Activated naive CD4-positive, alpha-beta T cell treated with Interleukin-2 at 50 U/mL for 16 hours (primary cell): Measurements from ENCODE around the gene RSRC2.
A peak's percentile ranks its signal among the peaks of the same experiment; 100 is the strongest.
"Not testable (repeated sequence)": the region's sequence is repeated elsewhere in the genome, so short reads cannot be mapped to it uniquely, and the experiment has no call there.

Source experiments
- DNase-seq: peaks from one replicate; pipeline ENCODE4 v3.0.0-alpha.2; 2020

The RSRC2 gene

DNA sequence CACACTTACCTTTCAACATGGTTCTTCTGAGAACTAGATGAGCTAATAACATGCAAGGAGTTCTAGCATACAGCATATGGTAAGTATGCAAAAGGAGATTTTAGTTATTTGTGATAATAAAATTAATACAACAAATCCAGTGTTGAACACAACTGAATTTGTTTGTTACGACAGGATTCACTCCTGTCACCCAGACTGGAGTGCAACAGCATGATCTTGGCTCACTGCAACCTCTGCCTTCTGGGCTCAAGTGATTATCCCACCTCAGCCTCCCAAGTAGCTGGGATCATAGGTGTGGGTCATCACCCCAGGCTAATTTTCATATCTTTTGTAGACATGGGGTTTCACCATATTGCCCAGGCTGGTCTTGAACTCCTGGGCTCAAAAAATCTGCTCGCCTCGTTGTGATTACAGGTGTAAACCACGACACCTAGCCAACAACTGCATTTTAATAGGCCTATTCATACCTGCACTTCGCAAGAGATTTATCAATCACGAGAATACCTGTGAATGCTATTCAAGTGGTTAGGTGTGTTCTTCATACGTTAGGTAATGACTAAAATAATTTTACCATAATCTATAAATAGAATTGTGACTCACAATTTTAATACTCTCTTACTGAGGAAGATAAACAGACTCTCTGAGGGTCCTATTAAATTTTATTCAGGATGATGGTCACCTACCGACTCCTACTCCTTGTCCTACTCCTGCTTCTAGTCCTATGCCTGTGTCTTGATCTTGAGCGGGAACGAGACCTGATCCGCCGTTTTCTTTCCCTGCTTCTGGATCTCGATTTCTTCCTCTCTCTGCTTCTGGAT lies 10.0 kb downstream of the RSRC2 start:
- DNase-seq: no peak

DNA sequence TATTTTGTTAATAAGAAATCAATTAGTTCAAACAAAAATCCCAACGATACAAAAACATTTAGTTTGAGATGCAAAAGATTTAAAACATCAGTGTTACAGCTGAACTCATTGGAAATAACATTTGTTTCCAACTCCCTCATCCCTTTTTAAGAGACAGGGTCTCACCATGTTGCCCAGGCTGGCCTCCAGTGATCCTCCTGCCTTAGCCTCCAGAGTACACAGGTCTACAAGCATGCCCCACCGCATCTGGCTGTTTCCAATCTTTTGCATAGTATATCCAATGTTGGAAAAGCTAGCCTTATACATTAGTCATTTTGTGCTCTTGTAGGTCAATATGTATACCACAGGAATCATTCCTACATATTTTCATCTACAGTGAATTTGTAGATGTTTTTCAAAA lies 11.5 kb downstream of the RSRC2 start:
- no peak for DNase-seq

DNA sequence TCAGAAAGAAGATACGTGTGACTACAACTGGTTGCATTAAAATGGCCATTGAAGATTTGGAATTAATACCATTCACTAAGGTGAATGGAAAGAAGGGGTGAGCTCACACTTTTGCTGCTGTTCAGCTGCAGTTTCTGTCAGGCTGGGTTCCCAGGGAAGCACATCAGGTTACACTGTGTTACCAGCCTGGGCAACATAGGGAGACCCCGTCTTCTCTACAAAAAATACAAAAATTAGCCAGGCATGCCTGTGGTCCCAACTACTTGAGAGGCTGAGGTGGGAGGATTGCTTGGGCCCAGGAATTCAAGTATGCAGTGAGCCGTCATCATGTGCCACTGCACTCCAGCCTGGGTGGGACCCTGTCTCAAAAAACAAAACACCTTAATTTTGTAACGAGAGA lies 13.1 kb downstream of the RSRC2 start:
- no peak for DNase-seq

DNA sequence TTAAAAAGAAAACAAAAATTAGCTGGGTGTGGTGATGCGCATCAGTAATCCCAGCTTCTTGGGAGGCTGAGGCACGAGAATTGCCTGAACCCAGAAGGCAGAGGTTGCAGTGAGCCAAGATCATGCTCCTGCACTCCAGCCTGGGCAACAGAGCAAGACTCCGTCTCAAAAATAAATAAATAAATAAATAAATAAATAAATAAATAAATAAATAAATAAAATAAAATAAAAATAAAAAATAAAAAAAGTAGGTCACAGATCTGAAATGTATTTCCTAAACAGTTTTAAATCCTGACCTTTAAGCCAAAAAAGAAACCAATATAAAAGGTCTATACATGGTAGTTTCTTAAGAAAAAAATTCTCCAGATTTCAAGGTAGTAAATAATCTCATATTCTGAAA lies 13.7 kb downstream of the RSRC2 start:
- DNase-seq: not testable (repeated sequence)

DNA sequence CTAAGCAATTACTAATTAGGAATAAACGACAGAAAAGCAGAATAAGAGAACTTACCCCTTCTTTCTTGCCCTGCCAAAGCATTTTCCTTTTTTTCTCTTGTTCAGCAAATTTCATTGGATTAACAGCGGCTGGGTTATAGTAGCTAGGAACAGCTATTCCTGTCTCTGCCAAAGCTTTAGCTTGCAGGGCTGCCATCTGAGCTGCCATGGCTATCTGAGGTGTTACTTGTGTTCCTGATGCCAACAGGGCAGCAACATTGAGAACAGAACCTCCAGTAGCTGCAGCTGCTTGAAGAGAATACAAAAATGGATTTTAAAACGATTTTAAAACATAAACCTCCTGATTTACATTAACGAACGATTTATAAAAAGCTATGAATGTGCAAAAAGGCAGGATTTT lies 18.6 kb downstream of the RSRC2 start:
- DNase-seq: no peak

- DNase-seq: no peak
Measured at GRCh38 chr12:122506393-122506938, 20.3 kb downstream of the RSRC2 start.

DNA sequence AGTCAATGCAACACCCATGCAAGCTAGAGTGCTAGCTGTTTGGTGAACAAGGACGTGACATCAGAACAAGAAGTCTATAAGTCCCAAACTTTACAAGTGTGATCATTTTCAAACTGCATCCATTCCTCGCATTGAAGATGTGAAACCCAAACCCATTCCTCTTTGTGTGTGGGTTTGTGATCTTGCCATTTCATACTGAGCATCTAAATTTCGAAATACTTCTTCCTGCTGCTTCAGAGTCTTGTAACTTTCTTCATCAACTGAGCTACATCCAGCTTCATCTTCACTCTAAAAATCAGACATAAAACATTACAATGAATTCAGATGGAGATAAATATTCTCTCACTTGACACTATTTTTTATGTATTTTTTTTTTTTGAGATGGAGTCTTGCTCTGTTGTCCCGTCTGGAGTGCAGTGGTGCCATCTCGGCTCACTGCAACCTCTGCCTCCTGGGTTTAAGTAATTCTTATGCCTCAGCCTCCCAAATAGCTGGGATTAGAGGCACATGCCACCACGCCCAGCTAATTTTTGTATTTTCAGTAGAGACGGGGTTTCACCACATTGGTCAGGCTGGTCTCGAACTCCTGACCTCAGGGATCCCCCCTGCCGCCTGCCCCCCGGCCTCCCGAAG lies 21.2 kb downstream of the RSRC2 start:
- DNase-seq: no peak

- no peak for DNase-seq
Measured at GRCh38 chr12:122503783-122504590, 22.7 kb downstream of the RSRC2 start.

- no peak for DNase-seq
Measured at GRCh38 chr12:122503147-122503751, 23.5 kb downstream of the RSRC2 start.

GRCh38 chr12:122501489-122501989 lies 25.2 kb downstream of the RSRC2 start:
- DNase-seq: no peak

DNA sequence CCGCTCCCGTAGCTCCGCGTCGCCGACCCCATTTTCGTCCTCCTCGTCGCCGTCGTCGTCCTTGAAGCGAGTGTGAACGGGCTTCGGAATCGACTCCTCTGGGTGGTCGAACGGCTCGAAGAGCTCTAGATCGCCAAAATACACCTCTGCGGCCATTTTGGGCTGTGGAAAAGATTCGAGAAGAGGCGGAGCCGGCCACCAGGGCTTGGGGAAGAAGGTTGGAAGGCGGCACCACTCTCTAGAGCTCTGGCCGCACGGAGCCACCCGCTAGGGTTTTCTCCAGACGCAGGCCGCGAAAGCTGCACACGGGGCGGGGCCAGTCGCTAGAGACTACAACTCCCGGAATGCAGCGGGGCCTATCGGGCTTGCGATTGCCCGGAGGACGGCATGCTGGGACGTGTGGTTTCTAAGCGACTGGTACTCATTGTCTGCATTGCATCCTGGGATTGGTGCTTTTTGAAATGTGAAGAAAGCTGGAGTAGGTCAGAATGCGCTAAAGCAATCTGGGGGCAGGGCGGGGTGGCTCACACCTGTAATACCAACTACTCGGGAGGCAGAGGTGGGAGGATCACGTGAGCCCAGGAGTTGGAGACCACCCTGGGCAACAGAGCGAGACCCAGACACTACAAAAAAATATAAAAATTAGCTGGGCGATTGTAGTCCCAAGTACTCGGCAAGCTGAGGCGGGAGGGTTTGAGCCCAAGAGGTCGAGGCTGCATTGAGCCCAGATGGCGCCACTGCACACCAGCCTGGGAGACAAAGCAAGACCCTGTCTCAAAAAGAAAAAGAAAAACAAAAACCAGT lies 25.8 kb downstream of the RSRC2 start, which contains the start of gene ZCCHC8:
ZCCHC8 (minus strand) TSS at position 248 of the 804 bp plus-strand sequence; CDS start at position 156, 92 bp downstream.
- DNase-seq: peak; percentile 98

GRCh38 chr12:122499991-122500684 lies 26.6 kb downstream of the RSRC2 start:
- peak; percentile 56 for DNase-seq

- no peak for DNase-seq
Measured at GRCh38 chr12:122495258-122495657, 31.5 kb downstream of the RSRC2 start.

GRCh38 chr12:122493222-122493621 lies 33.5 kb downstream of the RSRC2 start:
- DNase-seq: not testable (repeated sequence)

DNA sequence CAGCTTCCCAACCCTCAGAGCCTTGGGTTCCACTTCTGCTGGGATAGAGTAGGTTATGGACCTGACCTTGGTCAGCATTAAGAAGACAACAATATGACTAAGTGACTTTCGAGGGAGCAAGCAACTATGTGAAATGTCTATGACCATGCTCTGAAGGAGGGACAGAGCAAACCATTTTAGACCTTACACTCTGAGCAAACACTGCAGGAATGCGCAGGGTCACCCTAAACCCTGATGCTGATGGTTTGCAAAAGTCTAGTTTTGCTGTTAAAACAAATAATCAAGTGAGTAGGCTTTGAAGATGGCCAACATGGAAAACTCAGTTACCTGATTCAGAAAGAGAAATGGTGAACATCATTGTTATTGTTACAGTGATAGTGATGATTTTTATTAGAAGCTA lies 34.7 kb downstream of the RSRC2 start:
- DNase-seq: no peak

- DNase-seq: no peak
Measured at GRCh38 chr12:122489038-122489437, 37.7 kb downstream of the RSRC2 start.

GRCh38 chr12:122487807-122488206 lies 38.9 kb downstream of the RSRC2 start:
- DNase-seq: not testable (repeated sequence)

DNA sequence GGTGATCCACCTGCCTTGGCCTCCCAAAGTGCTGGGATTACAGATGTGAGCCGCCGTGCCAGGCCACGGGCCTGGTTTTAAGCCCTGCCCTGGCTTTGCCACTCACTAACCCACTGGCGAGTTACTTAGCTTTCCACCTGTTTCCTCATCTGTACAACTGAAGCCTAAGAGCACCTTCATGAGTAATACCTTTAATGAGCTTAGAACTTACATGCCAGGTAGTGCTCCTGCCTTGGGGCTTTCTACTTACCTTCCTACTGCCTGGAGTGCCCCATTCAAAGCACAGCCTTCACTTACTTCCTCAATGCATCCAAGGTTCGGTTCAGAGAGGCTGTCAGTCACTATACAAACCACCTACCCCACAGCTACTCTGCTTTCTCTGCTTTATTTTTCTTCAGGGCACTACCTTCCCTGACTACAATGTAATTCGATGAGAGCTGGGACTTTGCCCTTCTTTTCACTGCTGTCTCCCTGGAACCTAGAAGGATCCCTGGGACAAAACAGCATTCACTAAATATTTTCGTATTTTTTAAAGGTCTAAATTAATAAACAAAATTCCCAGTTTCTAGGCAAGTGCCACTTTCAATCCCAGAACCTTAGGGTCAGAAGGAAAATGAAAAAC lies 39.8 kb downstream of the RSRC2 start:
- no peak for DNase-seq

GRCh38 chr12:122486360-122486759 lies 40.4 kb downstream of the RSRC2 start:
- not testable (repeated sequence) for DNase-seq

GRCh38 chr12:122484385-122484784 lies 42.4 kb downstream of the RSRC2 start:
- not testable (repeated sequence) for DNase-seq
